ELR (cell line): Measurements from ENCODE around the gene SLCO1A2.
"Not testable (repeated sequence)": the region's sequence is repeated elsewhere in the genome, so short reads cannot be mapped to it uniquely, and the experiment has no call there.

Experiments
- DNase-seq: peaks from one replicate; pipeline ENCODE4 v3.0.0-alpha.2; 2015; ENCODE audit warnings: low read depth

The SLCO1A2 gene

DNA sequence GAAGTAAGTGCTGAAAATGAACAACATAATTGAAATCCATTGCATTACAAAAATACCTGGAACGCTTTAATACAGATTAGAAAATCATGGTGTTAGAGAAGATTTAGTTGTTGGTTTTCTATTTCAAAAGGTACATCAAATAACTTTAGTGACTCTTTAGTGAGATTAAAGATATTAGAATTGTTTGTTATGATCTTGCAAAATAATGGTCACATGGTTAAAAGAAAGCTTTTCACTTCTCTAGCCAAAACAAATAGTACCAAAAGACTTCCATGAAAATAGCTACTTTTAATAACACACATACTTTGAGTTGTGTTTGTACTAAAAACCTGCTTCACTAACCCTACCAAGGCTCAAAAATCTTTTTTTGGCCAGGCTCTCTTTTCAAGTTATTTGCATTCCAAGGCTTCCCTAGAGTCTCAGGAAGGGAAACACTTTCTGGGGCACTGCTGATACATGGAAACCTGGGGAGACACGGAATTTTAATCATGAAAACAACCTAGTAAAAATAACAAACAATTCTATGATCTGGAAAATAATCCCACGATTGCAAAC, at the start of gene SLCO1A2:
Gene SLCO1A2 (minus strand): TSS at position 147 of the 555 bp plus-strand sequence. CDS start 270 bp downstream, outside the sequence.
- no peak for DNase-seq

DNA sequence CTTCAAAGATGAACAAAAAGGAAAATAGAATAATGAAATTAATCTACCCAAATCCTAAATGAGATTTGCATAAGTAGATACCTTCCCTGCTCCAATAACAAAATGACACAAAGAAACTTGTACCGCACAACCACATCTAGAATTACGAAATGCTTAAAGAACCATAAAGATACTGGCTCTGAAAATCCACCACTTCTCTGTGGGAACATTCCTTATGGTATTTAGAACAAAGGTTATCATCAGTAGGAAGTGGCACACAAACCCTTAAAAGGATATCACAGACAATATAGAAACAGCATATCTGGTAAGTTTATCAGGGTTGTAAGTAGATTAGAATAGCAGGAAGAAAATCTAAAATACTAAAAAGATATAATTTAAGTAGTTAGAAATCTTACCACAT, 49.5 kb upstream of the SLCO1A2 start:
- no peak for DNase-seq

- DNase-seq = not testable (repeated sequence)
Measured at GRCh38 chr12:21381320-21381719, 46.6 kb upstream of the SLCO1A2 start.

GRCh38 chr12:21379218-21379617, 44.5 kb upstream of the SLCO1A2 start:
- no peak for DNase-seq

GRCh38 chr12:21372602-21373001, 37.9 kb upstream of the SLCO1A2 start, which contains the start of gene IAPP:
TSS of gene IAPP (plus strand) at chr12:21372902. CDS start at chr12:21373352, 450 bp downstream.
- no peak for DNase-seq

DNA sequence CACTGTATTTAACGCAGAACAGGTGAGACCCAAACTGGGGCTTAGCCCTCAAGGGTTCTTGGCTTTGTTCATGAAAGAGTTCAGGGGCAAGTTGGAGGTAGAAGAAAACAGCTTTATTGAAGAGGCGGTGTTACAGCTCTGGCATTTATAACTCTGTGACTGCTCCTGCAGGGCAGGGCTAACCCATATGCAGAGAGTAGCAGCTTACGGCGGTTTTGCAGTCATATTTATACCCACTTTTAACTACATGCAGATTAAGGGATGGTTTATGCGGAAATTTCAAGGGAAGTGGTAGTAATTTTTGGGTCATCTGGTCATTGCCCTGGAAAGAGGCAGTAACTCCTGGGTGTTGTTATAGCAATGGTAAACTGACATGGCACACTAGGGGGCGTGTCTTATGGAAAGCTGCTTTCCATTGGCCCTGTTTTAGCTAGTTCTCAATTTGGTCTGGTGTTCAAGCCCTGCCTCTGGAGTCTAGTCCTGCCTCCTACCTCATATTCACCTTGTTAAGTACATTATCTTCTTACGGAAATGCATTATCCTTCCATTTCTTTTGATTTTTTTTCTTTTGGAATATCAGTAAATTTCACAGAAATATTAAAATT, 36.2 kb upstream of the SLCO1A2 start:
- no peak for DNase-seq

DNA sequence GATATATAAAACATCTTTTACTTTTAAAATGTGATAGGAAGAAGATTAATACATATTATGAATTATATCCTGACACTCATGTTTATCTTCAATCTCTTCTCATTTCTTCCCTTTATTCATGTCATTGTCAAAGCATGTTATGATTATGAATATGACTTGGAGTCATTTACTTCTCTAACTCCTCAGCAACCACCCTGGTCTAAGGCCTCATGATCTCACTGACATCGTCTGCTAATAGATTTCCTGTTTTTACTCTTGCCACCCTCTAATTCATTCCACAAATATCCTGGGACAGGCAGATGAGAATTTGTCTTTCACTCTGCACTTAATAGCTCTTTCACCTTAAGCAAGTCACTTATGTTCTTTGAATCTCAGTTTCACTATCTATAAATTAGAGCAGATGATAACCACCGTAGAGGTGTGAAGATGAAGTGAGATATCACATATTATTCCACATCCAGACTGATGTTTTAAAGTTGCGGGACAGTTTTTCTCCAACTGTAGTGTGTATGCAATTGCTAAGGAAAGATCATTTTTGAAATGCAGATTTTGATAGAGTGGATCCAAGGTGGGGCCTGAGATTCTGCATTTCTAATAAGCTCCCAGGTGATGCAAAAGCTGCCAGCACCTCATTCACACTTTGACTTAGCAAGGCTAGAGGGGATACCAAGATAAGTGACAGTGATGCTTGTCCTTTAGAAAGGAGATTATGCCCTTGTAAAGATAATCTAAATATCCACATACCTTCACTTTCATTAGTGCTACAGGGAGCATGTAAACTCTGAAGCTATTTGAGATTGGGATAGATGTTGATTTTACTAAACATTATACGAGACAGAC, 34.6 kb upstream of the SLCO1A2 start:
- DNase-seq = peak; percentile 3

DNA sequence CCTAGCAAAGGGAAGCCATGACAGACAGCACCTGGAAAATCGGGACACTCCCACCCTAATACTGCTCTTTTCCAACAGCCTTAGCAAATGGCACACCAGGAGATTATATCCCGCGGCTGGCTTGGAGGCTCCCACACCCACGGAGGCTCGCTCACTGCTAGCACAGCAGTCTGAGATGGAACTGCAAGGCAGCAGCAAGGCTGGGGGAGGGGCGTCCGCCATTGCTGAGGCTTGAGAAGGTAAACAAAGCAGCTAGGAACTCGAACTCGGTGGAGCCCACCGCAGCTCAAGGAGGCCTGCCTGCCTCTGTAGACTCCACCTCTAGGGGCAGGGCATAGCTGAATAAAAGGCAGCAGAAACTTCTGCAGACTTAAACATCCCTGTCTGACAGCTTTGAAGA, 25.9 kb upstream of the SLCO1A2 start:
- DNase-seq = not testable (repeated sequence)

GRCh38 chr12:21354641-21355040, 19.9 kb upstream of the SLCO1A2 start:
- peak; percentile 46 for DNase-seq

- no peak for DNase-seq
Measured at GRCh38 chr12:21353948-21354347, 19.2 kb upstream of the SLCO1A2 start.

DNA sequence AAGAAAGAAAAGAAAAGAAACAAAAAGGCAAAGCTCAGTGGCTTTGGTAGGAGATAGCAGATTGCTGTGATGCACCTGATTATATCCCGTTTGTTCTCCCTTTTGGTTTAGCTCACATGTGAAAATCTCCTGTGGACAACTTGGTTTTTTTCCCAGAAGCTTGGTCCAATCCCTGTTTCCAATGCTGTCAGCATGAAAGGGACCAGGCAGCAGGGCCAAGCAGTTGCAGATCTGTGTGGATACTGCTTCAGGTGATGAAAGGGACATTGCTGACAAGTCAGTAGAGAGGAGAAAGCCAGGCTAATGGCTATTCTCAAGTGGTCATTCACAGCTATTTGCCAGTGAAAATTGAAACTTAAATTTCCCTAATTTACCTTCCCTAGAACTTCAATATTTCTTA, 18.8 kb upstream of the SLCO1A2 start:
- no peak for DNase-seq

- DNase-seq = no peak
Measured at GRCh38 chr12:21350975-21351374, 16.3 kb upstream of the SLCO1A2 start.

DNA sequence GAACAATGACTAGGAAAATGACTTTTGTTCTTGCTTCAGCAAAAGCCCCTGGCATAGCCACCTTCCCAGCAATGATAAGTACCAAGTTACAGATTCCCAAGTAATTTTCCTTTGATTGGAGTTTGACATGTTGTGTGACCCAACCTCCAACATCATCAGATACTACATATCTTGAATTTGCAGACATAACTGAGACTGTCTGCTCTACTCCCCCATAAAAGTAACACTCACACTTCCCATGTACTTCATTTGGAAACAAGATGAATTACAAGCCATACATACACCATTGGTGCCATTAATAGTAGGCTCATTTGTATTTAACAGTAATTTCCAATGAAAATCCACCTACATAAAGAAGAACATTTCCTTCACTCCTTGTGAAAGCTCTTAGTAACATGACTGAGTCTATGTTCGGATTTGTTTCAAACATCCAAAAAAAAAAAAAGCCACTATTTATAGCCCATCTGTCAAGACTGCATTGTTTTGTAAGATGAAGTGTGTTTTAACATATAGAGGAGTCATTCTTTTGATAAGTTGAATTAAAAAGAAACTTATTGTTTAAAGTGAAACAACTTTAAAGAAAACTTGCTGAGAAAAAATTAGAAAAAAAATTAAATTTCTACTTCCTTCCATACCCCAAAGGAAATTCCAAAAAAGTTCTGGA, 12.0 kb upstream of the SLCO1A2 start:
- DNase-seq = no peak

DNA sequence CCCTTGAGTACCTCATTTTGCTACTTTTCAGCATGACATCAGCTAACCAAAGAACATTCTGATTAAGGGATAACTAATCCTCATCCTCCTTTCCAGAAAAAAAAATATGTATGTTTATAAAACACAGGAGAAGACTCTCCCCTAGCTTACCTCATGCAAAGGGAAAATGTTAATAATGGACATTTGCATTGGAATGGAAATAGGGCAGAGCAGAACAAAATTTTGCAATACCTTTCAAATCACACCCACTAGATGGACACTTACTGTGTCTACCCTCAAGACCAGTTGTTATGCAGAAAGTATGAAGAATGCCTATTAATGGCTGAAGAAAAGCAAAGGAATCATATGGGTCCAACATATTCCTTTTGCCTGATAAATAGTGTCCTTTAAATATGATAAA, 8.9 kb upstream of the SLCO1A2 start:
- no peak for DNase-seq

GRCh38 chr12:21341769-21342168, 7.1 kb upstream of the SLCO1A2 start:
- peak; percentile 17 for DNase-seq

GRCh38 chr12:21340403-21340802, 5.7 kb upstream of the SLCO1A2 start:
- no peak for DNase-seq

DNA sequence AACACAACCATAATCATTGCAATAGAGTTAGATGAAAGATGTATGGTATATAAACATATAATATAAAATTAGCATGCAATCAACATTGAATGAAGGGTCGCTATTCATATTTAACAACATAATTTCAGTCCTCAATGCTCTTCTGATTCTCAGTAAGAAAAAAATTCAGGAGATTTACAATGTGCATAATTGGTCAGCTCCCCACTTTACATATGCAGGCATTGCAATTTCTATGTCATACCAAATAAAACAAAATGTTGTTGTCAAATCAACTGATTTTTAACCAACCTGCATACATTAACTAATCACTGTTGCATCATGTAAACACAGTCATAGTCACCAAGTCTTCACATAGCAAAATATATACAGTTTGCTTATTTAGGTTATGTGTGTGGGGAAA, 5.2 kb upstream of the SLCO1A2 start:
- DNase-seq = no peak

DNA sequence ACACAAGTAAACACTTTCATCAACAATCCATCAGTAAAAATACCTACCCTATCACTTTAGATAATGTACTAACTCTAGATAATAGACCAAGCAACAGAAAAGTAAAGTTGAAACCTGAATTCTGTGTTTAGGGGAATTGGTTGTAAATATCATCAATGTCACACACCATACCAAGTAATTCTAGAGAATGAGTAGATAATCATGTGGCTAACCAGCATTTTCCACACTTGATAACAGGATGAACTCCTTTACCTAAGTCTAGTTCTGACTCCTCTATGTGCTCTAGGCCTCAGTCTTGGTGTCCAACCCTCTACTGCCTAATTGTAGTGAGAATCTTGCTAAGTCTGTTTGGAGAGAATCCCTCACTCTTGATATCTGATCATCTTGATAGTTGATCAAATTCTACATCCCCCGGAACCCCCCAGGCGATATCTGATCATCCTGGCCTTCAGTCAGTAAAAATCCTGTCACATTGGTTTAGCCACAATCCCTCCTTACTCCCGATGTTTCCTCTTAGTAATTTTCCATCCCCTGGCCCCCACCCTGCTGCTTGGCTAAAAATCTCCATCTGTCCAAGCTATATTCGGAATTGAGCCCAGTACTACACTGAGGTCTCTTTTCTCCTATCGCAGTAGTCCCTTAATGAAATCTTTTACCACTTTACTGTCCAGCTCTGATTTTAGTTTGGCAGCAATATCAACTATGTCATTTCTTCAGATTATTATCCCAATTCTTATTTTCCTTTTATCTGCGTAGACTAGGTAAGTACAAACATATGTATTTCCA, 3.4 kb upstream of the SLCO1A2 start:
- no peak for DNase-seq

DNA sequence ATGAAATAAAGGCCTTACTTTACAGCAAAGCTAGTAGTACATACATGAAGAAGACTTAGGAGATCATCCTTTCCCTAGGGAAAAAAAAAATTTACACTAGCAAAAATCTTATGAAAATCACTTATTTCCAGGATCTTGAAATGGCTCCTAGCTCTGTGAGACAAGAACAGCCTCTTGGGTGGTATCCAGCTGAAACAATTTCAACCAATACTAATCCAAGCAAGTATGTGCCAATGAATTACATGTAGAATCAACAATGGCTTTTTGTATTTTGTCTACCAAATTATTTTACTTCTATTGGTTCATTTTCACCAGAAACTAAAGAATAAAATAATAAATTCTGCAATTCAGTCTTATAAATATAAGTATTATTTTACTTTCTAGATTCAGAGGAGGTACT, 2.7 kb upstream of the SLCO1A2 start:
- DNase-seq = no peak

DNA sequence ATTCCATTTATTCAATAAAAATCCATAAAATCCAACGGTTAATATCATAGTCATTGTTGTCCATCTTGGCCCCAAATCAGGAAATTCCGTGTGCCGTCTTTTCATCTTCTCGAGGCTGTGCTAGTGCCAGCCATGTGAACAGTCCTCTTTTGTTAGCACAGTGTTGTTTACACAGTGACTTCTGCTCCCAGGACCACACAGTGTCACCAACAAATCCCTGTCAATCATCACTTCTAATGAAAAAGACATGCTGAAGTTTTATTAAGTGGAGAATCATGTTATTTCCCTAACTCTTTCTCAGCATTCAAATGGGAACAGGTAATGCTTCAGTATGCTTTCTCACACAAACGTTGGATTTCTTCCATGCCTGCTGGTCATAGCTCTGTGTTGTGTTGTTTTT, 1.9 kb upstream of the SLCO1A2 start:
- no peak for DNase-seq

- peak; percentile 34 for DNase-seq
Measured at GRCh38 chr12:21330682-21331253, 3.9 kb downstream of the SLCO1A2 start.
